ENCODE results near the gene ARHGAP32. TPM values are rescaled to one million over a fixed set of nuclear protein-coding genes. Genes with fewer than 3 reads are reported as not detected.
"Not testable (repeated sequence)": the region's sequence is repeated elsewhere in the genome, so short reads cannot be mapped to it uniquely, and the experiment has no call there.

Gene ARHGAP32
- total RNA-seq, 6 donors from 2014 or later: 19.9 to 51.3 (median 29.5) TPM

- Histone ChIP-seq H3K36me3 (no peaks in the 10 kb centered on the region), H3K27me3 (no peaks in the 10 kb centered on the region), H3K4me1 (peaks cover 0 to 25% (median 11%) of the 10 kb centered on the region in 4 donors), H3K27ac (peak overlapping the region in 1 of 4 donors; percentile 29), H3K9me3 (no peaks in the 10 kb centered on the region), H3K4me3 (no peak overlapping the region)
- DNase-seq (peak in 1 of 2 donors; percentile 27), ATAC-seq (ENCODE audit: low FRiP score in 2 of 2) (no peak)
- no peak for TF ChIP-seq EP300 (IDR thresholded peaks at IDR 0.05)
- TF ChIP-seq CTCF (IDR thresholded peaks at IDR 0.05): no peak
- TF ChIP-seq POLR2A (IDR thresholded peaks at IDR 0.05): no peak
- no peak for TF ChIP-seq POLR2AphosphoS5 (IDR thresholded peaks at IDR 0.05)
- 29 to 33% methylated on average over 4 of the region's 4 CpGs for WGBS, 2 donors
Measured at GRCh38 chr11:129190087-129190486, 2.0 kb downstream of the ARHGAP32 start.

GRCh38 chr11:129189646-129190045 lies 2.5 kb downstream of the ARHGAP32 start:
- TF ChIP-seq POLR2A (IDR thresholded peaks at IDR 0.05): no peak
- no peak for TF ChIP-seq POLR2AphosphoS5 (IDR thresholded peaks at IDR 0.05)
- TF ChIP-seq CTCF (IDR thresholded peaks at IDR 0.05): no peak
- TF ChIP-seq EP300 (IDR thresholded peaks at IDR 0.05): no peak

GRCh38 chr11:129185082-129185481 lies 7.0 kb downstream of the ARHGAP32 start:
- H3K4me1 ChIP-seq; H3K4me3 ChIP-seq; H3K27ac ChIP-seq; H3K9me3 ChIP-seq; H3K27me3 ChIP-seq; H3K36me3 ChIP-seq; ATAC-seq (ENCODE audit: low FRiP score in 2 of 2); DNase-seq: not testable (repeated sequence)
- 80 to 93% methylated on average over 2 of the region's 2 CpGs for WGBS, 2 donors

More at GRCh38 chr11:129189646-129190045, 2.5 kb downstream of the ARHGAP32 start:
- no peaks in the 10 kb centered on the region for H3K9me3 ChIP-seq
- ATAC-seq (ENCODE audit: low FRiP score in 2 of 2): no peak
- 94 to 96% methylated on average over 1 of the region's 1 CpG for WGBS, 2 donors
- no peaks in the 10 kb centered on the region for H3K36me3 ChIP-seq
- H3K4me1 ChIP-seq: peaks cover 0 to 25% (median 11%) of the 10 kb centered on the region in 4 donors
- DNase-seq: no peak
- H3K27ac ChIP-seq: peak overlapping the region in 1 of 4 donors; percentile 29
- H3K27me3 ChIP-seq: no peaks in the 10 kb centered on the region
- no peak overlapping the region for H3K4me3 ChIP-seq

GRCh38 chr11:129184581-129184980 lies 7.5 kb downstream of the ARHGAP32 start:
- Histone ChIP-seq H3K36me3 (no peaks in the 10 kb centered on the region), H3K4me1 (peaks cover 0 to 1% (median under 1%) of the 10 kb centered on the region in 4 donors), H3K9me3 (no peaks in the 10 kb centered on the region), H3K4me3 (no peak overlapping the region), H3K27ac (no peak overlapping the region), H3K27me3 (no peaks in the 10 kb centered on the region)
- ATAC-seq (ENCODE audit: low FRiP score in 2 of 2) (no peak), DNase-seq (no peak)
- TF ChIP-seq CTCF (IDR thresholded peaks at IDR 0.05) (no peak), EP300 (IDR thresholded peaks at IDR 0.05) (no peak), POLR2A (IDR thresholded peaks at IDR 0.05) (no peak), POLR2AphosphoS5 (IDR thresholded peaks at IDR 0.05) (no peak)
- WGBS, 2 donors: 96 to 97% methylated on average over 2 of the region's 2 CpGs

GRCh38 chr11:129167315-129167714 lies 24.8 kb downstream of the ARHGAP32 start:
- TF ChIP-seq EP300 (IDR thresholded peaks at IDR 0.05): no peak
- TF ChIP-seq POLR2AphosphoS5 (IDR thresholded peaks at IDR 0.05): no peak
- no peak for TF ChIP-seq CTCF (IDR thresholded peaks at IDR 0.05)
- no peak for TF ChIP-seq POLR2A (IDR thresholded peaks at IDR 0.05)
- Histone ChIP-seq H3K4me1 (no peaks in the 10 kb centered on the region), H3K4me3 (no peak overlapping the region), H3K27ac (no peak overlapping the region), H3K36me3 (no peaks in the 10 kb centered on the region), H3K9me3 (no peaks in the 10 kb centered on the region), H3K27me3 (no peaks in the 10 kb centered on the region)
- ATAC-seq (ENCODE audit: low FRiP score in 2 of 2): no peak
- DNase-seq: no peak
- 85 to 96% methylated on average over 1 of the region's 1 CpG for WGBS, 2 donors

All from upper lobe of left lung (tissue), 6 donors.